DND-41 (cell line): ENCODE data around the gene MBP.

Experiments
- EZH2 ChIP-seq: IDR thresholded peaks from 3 replicates; pipeline ENCODE4 v1.6.1; 2012; ENCODE audit warnings: borderline replicate concordance, low read depth, mild to moderate bottlenecking, moderate library complexity, low read length, inconsistent platforms; ENCODE audit not compliant: severe bottlenecking
- TF ChIP-seq, protein P1 (sequence below): IDR thresholded peaks from 2 replicates; pipeline ENCODE4 v1.5.1; 2012; ENCODE audit warnings: borderline replicate concordance, low read length, moderate library complexity, mild to moderate bottlenecking; ENCODE audit not compliant: poor library complexity, severe bottlenecking; ENCODE audit errors: extremely low read depth

DNA sequence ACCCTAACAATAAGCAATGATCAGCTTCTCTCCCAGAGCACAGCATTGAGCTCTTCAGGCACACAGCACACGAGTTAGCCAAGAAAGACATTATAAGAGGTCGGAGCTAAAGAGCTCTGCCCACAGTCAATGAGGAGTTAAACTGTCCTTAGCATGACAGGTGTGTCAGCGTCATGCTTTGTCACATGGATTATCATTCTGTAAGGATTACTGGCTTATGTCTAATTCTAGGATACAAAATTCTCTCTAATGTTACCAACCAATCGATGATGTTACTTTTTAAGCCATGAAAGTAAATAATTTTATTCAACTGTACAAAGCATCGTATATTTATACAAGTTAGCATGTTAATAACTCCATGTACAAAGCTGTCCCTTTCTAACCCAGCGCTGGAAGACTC is 201.4 kb downstream of the MBP start:
- TF ChIP-seq, protein P1, sequence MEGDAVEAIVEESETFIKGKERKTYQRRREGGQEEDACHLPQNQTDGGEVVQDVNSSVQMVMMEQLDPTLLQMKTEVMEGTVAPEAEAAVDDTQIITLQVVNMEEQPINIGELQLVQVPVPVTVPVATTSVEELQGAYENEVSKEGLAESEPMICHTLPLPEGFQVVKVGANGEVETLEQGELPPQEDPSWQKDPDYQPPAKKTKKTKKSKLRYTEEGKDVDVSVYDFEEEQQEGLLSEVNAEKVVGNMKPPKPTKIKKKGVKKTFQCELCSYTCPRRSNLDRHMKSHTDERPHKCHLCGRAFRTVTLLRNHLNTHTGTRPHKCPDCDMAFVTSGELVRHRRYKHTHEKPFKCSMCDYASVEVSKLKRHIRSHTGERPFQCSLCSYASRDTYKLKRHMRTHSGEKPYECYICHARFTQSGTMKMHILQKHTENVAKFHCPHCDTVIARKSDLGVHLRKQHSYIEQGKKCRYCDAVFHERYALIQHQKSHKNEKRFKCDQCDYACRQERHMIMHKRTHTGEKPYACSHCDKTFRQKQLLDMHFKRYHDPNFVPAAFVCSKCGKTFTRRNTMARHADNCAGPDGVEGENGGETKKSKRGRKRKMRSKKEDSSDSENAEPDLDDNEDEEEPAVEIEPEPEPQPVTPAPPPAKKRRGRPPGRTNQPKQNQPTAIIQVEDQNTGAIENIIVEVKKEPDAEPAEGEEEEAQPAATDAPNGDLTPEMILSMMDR: no peak
- TF ChIP-seq EZH2: no peak
